Liver (tissue), 3 donors: ENCODE measurements around the gene NELFCD.

Experiments
- FOXA1 ChIP-seq: IDR thresholded peaks from 2 replicates; pipeline ENCODE4 v1.6.1; 2016; ENCODE audit warnings: antibody characterized with exemption
- JUND ChIP-seq, 2 donors: IDR thresholded peaks; 2 replicates each; pipeline ENCODE4 v1.6.1; 2016; ENCODE audit warnings: antibody characterized with exemption in 2 of 2
- RAD21 ChIP-seq, 2 donors: IDR thresholded peaks; 2 replicates each; pipeline ENCODE4 v1.6.1; 2016; ENCODE audit warnings: antibody characterized with exemption in 2 of 2, mild to moderate bottlenecking in 2 of 2
- SP1 ChIP-seq: IDR thresholded peaks from 2 replicates; pipeline ENCODE4 v1.6.1; 2018; ENCODE audit warnings: antibody characterized with exemption, mild to moderate bottlenecking
- TAF1 ChIP-seq: conservative IDR thresholded peaks from 2 replicates; pipeline ENCODE4 v1.6.1; 2016; ENCODE audit warnings: antibody characterized with exemption, mild to moderate bottlenecking
- YY1 ChIP-seq: IDR thresholded peaks from 2 replicates; pipeline ENCODE4 v1.6.1; 2016; ENCODE audit warnings: antibody characterized with exemption, mild to moderate bottlenecking
- TF ChIP-seq, protein P1 (sequence below): fragments of 150-350 bp; IDR thresholded peaks from 2 replicates; pipeline ENCODE4 v1.5.1; 2017; ENCODE audit warnings: improper control_type of control experiment, low read depth, low read length; ENCODE audit not compliant: missing input control
- TF ChIP-seq, protein P2 (sequence below): IDR thresholded peaks from 2 replicates; pipeline ENCODE4 v1.6.1; 2016; ENCODE audit warnings: antibody characterized with exemption
- TF ChIP-seq, protein P3 (sequence below): IDR thresholded peaks from 2 replicates; pipeline ENCODE4 v1.6.1; 2016; ENCODE audit warnings: antibody characterized with exemption, mild to moderate bottlenecking
- TF ChIP-seq, protein P4 (sequence below): IDR thresholded peaks from 2 replicates; pipeline ENCODE4 v1.6.1; 2016; ENCODE audit warnings: antibody characterized with exemption
- donor health status: healthy.
- donor health status: healthy.

DNA sequence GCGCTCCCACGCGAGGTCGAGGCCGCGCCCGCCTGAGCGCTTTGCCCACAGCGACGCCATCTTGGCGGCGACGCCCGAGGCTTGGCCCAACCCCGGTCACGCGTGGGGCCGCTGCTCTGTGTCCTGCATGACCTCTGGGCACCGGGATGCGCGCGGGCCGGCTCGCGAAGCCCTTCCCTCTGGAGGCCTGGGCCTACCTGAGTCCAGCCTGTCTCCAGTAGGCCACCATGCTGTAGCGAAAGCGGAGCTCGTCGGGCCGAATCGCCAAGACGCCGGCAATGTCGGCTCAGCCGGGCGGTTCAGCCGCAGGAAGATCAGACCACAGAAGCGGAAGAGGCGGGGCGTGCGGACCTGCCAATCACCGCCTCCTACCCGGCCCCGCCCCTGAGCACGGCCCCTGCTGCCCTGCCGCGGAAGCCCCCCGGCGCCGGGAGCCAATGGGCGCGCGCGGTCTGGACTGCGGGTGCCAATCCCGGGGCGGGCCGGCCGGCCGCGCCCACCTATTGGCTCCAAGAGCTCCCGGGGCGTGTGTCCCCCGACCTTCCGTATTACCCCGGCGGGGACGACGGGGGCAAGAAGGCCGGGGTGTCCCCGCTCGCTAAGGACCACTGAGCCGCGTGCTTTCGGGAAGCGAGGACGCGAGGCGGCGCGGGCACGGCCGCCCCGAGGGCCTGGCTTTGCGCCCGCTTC is 51.1 kb downstream of the NELFCD start, which contains the start of gene ATP5F1E:
- TF ChIP-seq YY1 (peak; percentile 93), SP1 (no peak), TAF1 (no peak), FOXA1 (no peak), JUND (IDR thresholded peaks at IDR 0.05) (no peak), RAD21 (IDR thresholded peaks at IDR 0.05) (peak in 1 of 2 donors; percentile 26)
- TF ChIP-seq, protein P1, sequence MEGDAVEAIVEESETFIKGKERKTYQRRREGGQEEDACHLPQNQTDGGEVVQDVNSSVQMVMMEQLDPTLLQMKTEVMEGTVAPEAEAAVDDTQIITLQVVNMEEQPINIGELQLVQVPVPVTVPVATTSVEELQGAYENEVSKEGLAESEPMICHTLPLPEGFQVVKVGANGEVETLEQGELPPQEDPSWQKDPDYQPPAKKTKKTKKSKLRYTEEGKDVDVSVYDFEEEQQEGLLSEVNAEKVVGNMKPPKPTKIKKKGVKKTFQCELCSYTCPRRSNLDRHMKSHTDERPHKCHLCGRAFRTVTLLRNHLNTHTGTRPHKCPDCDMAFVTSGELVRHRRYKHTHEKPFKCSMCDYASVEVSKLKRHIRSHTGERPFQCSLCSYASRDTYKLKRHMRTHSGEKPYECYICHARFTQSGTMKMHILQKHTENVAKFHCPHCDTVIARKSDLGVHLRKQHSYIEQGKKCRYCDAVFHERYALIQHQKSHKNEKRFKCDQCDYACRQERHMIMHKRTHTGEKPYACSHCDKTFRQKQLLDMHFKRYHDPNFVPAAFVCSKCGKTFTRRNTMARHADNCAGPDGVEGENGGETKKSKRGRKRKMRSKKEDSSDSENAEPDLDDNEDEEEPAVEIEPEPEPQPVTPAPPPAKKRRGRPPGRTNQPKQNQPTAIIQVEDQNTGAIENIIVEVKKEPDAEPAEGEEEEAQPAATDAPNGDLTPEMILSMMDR: no peak
- TF ChIP-seq, protein P2, sequence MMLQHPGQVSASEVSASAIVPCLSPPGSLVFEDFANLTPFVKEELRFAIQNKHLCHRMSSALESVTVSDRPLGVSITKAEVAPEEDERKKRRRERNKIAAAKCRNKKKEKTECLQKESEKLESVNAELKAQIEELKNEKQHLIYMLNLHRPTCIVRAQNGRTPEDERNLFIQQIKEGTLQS: no peak
- TF ChIP-seq, protein P3, sequence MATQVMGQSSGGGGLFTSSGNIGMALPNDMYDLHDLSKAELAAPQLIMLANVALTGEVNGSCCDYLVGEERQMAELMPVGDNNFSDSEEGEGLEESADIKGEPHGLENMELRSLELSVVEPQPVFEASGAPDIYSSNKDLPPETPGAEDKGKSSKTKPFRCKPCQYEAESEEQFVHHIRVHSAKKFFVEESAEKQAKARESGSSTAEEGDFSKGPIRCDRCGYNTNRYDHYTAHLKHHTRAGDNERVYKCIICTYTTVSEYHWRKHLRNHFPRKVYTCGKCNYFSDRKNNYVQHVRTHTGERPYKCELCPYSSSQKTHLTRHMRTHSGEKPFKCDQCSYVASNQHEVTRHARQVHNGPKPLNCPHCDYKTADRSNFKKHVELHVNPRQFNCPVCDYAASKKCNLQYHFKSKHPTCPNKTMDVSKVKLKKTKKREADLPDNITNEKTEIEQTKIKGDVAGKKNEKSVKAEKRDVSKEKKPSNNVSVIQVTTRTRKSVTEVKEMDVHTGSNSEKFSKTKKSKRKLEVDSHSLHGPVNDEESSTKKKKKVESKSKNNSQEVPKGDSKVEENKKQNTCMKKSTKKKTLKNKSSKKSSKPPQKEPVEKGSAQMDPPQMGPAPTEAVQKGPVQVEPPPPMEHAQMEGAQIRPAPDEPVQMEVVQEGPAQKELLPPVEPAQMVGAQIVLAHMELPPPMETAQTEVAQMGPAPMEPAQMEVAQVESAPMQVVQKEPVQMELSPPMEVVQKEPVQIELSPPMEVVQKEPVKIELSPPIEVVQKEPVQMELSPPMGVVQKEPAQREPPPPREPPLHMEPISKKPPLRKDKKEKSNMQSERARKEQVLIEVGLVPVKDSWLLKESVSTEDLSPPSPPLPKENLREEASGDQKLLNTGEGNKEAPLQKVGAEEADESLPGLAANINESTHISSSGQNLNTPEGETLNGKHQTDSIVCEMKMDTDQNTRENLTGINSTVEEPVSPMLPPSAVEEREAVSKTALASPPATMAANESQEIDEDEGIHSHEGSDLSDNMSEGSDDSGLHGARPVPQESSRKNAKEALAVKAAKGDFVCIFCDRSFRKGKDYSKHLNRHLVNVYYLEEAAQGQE: peak; percentile 61
- TF ChIP-seq, protein P4, sequence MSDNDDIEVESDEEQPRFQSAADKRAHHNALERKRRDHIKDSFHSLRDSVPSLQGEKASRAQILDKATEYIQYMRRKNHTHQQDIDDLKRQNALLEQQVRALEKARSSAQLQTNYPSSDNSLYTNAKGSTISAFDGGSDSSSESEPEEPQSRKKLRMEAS: no peak
